HEK293 (cell line): ENCODE results near the gene NAT16.

ENCODE experiments used
- CTCF ChIA-PET: fragments of 350-600 bp; formaldehyde crosslinking; extraction: SDS; loops from one replicate; lab custom pipeline; 2021; ENCODE audit warnings: antibody characterized with exemption; lab: Yijun Ruan, JAX
- POLR2A ChIA-PET: fragments of 300-600 bp; formaldehyde crosslinking; extraction: SDS; loops from one replicate; lab custom pipeline; 2020; ENCODE audit warnings: antibody characterized with exemption, inconsistent platforms; lab: Yijun Ruan, JAX
- H3K27ac ChIP-seq: fragments of 200-500 bp; sonication (Bioruptor generic); 2 replicates; pipeline ENCODE4 v1.5.1; 2014; ENCODE audit warnings: low read depth, low read length, control low read depth, inconsistent platforms; ENCODE audit errors: extremely low read depth
- H3K36me3 ChIP-seq, 2 experiments: fragments of 200-500 bp in 1 of 2; sonication (Bioruptor generic) in 1 of 2; 1 replicate in 1 of 2; 2 replicates in 1 of 2; pipeline ENCODE4 v1.5.1; 2014 to 2017; ENCODE audit warnings: inconsistent platforms in 2 of 2, low read length in 2 of 2; ENCODE audit not compliant: control insufficient read depth in 2 of 2, insufficient read depth in 1 of 2
- H3K4me1 ChIP-seq: fragments of 200-500 bp; sonication (Bioruptor generic); 2 replicates; pipeline ENCODE4 v1.5.1; 2014; ENCODE audit warnings: mild to moderate bottlenecking, low read length, inconsistent platforms; ENCODE audit not compliant: control insufficient read depth, insufficient read depth
- H3K4me3 ChIP-seq: 2 replicates; pipeline ENCODE4 v1.5.1; 2011; ENCODE audit warnings: low read depth, mild to moderate bottlenecking, control low read depth, low read length, moderate library complexity
- H3K9me3 ChIP-seq: fragments of 200-500 bp; sonication (Bioruptor generic); 2 replicates; pipeline ENCODE4 v1.5.1; 2014; ENCODE audit warnings: low read depth, low read length, inconsistent platforms; ENCODE audit not compliant: control insufficient read depth, insufficient read depth
- MEIS1 ChIP-seq: sonication (generic); formaldehyde crosslinking; IDR thresholded peaks from 2 replicates; pipeline ENCODE4 v1.8.1; 2022; ENCODE audit warnings: missing genetic modification reagents, mild to moderate bottlenecking, borderline replicate concordance
- PRDM1 ChIP-seq: fragments of 450-650 bp; formaldehyde crosslinking; IDR thresholded peaks from 2 replicates; pipeline ENCODE4; 2016; ENCODE audit warnings: missing biosample characterization, missing genetic modification characterization
- SALL2 ChIP-seq: fragments of 450-650 bp; formaldehyde crosslinking; IDR thresholded peaks from 2 replicates; pipeline ENCODE4 v1.5.0; 2017; ENCODE audit warnings: missing biosample characterization, mild to moderate bottlenecking, missing genetic modification characterization, borderline replicate concordance
- SP3 ChIP-seq: fragments of 450-650 bp; formaldehyde crosslinking; IDR thresholded peaks from 2 replicates; pipeline ENCODE4 v1.5.1; 2016; ENCODE audit warnings: missing biosample characterization, missing genetic modification characterization
- ZFHX2 ChIP-seq: fragments of 450-650 bp; formaldehyde crosslinking; conservative IDR thresholded peaks from 2 replicates; pipeline ENCODE4 v1.5.1; 2016; ENCODE audit warnings: missing biosample characterization, missing genetic modification characterization
- ZIC2 ChIP-seq: fragments of 450-650 bp; formaldehyde crosslinking; IDR thresholded peaks from 2 replicates; pipeline ENCODE4 v1.5.1; 2016; ENCODE audit warnings: missing biosample characterization, missing genetic modification characterization
- ZNF10 ChIP-seq: fragments of 450-650 bp; formaldehyde crosslinking; IDR thresholded peaks from 2 replicates; pipeline ENCODE4 v1.5.1; 2017; ENCODE audit warnings: missing biosample characterization, missing genetic modification characterization
- ZNF138 ChIP-seq: fragments of 450-650 bp; formaldehyde crosslinking; IDR thresholded peaks from 2 replicates; pipeline ENCODE4 v1.5.1; 2016; ENCODE audit warnings: missing biosample characterization, missing genetic modification characterization, borderline replicate concordance
- ZNF223 ChIP-seq: fragments of 450-650 bp; formaldehyde crosslinking; IDR thresholded peaks from 2 replicates; pipeline ENCODE4 v1.5.1; 2016; ENCODE audit warnings: missing biosample characterization, missing genetic modification characterization
- ZNF248 ChIP-seq: fragments of 450-650 bp; formaldehyde crosslinking; IDR thresholded peaks from 2 replicates; pipeline ENCODE4 v1.5.1; 2017; ENCODE audit warnings: missing biosample characterization, missing genetic modification characterization
- ZNF311 ChIP-seq: fragments of 450-650 bp; formaldehyde crosslinking; IDR thresholded peaks from 2 replicates; pipeline ENCODE4 v1.5.1; 2017; ENCODE audit warnings: missing biosample characterization, missing genetic modification characterization, borderline replicate concordance
- ZNF350 ChIP-seq: fragments of 450-650 bp; formaldehyde crosslinking; IDR thresholded peaks from 2 replicates; pipeline ENCODE4 v1.5.0; 2017; ENCODE audit warnings: missing biosample characterization, mild to moderate bottlenecking, missing genetic modification characterization
- ZNF48 ChIP-seq: fragments of 450-650 bp; formaldehyde crosslinking; IDR thresholded peaks from 2 replicates; pipeline ENCODE4 v1.5.1; 2016; ENCODE audit warnings: missing biosample characterization, missing genetic modification characterization
- ZNF529 ChIP-seq: fragments of 450-650 bp; formaldehyde crosslinking; IDR thresholded peaks from 2 replicates; pipeline ENCODE4 v1.5.1; 2017; ENCODE audit warnings: missing genetic modification characterization, missing biosample characterization; ENCODE audit not compliant: insufficient replicate concordance
- ZNF544 ChIP-seq: fragments of 450-650 bp; formaldehyde crosslinking; IDR thresholded peaks from 2 replicates; pipeline ENCODE4 v1.5.0; 2017; ENCODE audit warnings: missing biosample characterization, missing genetic modification characterization
- ZNF623 ChIP-seq: fragments of 450-650 bp; formaldehyde crosslinking; IDR thresholded peaks from 2 replicates; pipeline ENCODE4 v1.5.1; 2016; ENCODE audit warnings: missing biosample characterization, missing genetic modification characterization
- ZNF664 ChIP-seq: fragments of 450-650 bp; formaldehyde crosslinking; IDR thresholded peaks from 2 replicates; pipeline ENCODE4 v1.5.1; 2016; ENCODE audit warnings: missing biosample characterization, missing genetic modification characterization
- ZNF837 ChIP-seq: fragments of 450-650 bp; formaldehyde crosslinking; IDR thresholded peaks from 2 replicates; pipeline ENCODE4 v1.5.1; 2016; ENCODE audit warnings: missing biosample characterization, missing genetic modification characterization
- ZSCAN23 ChIP-seq: fragments of 450-650 bp; formaldehyde crosslinking; IDR thresholded peaks from 2 replicates; pipeline ENCODE4 v1.5.1; 2016; ENCODE audit warnings: missing biosample characterization, missing genetic modification characterization
- TF ChIP-seq, protein P1 (sequence below): fragments of 450-650 bp; formaldehyde crosslinking; IDR thresholded peaks from 2 replicates; pipeline ENCODE4 v1.5.1; 2017; ENCODE audit warnings: missing biosample characterization, mild to moderate bottlenecking, missing genetic modification characterization, moderate library complexity
- TF ChIP-seq, protein P2 (sequence below): fragments of 450-650 bp; formaldehyde crosslinking; IDR thresholded peaks from 2 replicates; pipeline ENCODE4 v1.5.1; 2017; ENCODE audit warnings: missing biosample characterization, missing genetic modification characterization
- TF ChIP-seq, protein P3 (sequence below): fragments of 450-650 bp; formaldehyde crosslinking; IDR thresholded peaks from 2 replicates; pipeline ENCODE4 v1.5.1; 2016; ENCODE audit warnings: missing biosample characterization, missing genetic modification characterization

NAT16 gene

DNA sequence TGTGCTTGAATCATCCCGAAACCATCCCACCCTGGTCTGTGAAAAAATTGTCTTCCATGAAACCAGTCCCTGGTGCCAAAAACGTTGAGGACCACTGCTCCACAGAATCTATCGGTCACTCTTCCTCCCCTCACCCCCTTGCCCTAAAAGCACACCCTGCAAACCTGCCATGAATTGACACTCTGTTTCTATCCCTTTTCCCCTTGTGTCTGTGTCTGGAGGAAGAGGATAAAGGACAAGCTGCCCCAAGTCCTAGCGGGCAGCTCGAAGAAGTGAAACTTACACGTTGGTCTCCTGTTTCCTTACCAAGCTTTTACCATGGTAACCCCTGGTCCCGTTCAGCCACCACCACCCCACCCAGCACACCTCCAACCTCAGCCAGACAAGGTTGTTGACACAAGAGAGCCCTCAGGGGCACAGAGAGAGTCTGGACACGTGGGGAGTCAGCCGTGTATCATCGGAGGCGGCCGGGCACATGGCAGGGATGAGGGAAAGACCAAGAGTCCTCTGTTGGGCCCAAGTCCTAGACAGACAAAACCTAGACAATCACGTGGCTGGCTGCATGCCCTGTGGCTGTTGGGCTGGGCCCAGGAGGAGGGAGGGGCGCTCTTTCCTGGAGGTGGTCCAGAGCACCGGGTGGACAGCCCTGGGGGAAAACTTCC, 54.0 kb downstream of the NAT16 start:
- Histone ChIP-seq H3K27ac (no peak overlapping the region), H3K4me3 (no peak overlapping the region), H3K36me3 (no peaks in the 10 kb centered on the region), H3K4me1 (no peaks in the 10 kb centered on the region; the same call in 1 of the 2 replicates), H3K9me3 (no peaks in the 10 kb centered on the region)
- ChIA-PET POLR2A (interaction anchor here (0.6 to 1.6 kb wide), 7 partner anchors 10 to 250 kb away, joined by 3 to 4 read pairs (median 3); partner anchors contain the start of gene VGF), CTCF (interaction anchor here (0.6 to 6.7 kb wide), 7 partner anchors 11 to 860 kb away, joined by 3 to 37 read pairs (median 3); partner anchors contain the start of gene TRIM56)
- no peak for TF ChIP-seq ZSCAN23
- TF ChIP-seq, protein P1, sequence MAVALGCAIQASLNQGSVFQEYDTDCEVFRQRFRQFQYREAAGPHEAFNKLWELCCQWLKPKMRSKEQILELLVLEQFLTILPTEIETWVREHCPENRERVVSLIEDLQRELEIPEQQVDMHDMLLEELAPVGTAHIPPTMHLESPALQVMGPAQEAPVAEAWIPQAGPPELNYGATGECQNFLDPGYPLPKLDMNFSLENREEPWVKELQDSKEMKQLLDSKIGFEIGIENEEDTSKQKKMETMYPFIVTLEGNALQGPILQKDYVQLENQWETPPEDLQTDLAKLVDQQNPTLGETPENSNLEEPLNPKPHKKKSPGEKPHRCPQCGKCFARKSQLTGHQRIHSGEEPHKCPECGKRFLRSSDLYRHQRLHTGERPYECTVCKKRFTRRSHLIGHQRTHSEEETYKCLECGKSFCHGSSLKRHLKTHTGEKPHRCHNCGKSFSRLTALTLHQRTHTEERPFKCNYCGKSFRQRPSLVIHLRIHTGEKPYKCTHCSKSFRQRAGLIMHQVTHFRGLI (tag by site-specific recombination) = peak; percentile 71; the same call in 1 of the 2 replicates
- TF ChIP-seq, protein P2, sequence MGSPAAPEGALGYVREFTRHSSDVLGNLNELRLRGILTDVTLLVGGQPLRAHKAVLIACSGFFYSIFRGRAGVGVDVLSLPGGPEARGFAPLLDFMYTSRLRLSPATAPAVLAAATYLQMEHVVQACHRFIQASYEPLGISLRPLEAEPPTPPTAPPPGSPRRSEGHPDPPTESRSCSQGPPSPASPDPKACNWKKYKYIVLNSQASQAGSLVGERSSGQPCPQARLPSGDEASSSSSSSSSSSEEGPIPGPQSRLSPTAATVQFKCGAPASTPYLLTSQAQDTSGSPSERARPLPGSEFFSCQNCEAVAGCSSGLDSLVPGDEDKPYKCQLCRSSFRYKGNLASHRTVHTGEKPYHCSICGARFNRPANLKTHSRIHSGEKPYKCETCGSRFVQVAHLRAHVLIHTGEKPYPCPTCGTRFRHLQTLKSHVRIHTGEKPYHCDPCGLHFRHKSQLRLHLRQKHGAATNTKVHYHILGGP (tag by site-specific recombination) = 0 out of 2 replicates have a peak, but pooled peaks have one; percentile 18

DNA sequence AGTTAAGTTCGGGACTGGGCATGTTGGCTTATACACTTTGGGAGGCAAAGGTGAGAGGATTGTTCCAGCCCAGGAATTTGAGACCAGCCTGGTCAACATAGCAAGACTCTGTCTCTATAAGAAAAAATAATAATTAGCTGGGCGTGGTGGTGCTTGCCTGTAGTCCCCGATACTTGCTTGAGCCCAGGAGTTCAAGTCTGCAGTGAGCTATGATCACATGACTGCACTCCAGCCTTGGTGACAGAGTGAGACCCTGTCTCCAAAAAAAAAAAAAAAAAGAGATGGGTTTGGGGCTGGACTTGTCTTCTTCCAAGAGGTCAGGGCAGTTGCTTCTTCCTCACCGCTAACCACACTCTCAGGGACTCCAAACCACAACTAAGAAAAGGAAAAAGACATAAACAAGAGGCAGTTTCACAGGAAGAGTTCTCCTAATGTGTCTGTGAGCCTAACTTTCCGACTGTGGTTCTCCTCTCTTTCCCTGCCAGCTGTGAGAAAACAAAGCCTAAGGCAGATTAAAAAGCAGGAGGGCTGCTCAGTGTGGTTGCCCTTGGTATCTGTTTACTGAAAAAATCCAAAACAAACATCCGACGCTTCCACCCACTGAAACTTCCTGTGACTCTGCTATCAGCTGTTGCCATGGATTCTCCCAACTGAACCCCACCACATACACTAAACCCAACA, 55.6 kb downstream of the NAT16 start:
- no peak overlapping the region for H3K4me3 ChIP-seq
- TF ChIP-seq SALL2 (tag by site-specific recombination) (no peak), ZNF248 (tag by site-specific recombination) (no peak), ZNF48 (no peak), ZNF311 (tag by site-specific recombination) (no peak), ZNF664 (tag by site-specific recombination) (no peak), ZNF529 (tag by site-specific recombination) (no peak), ZNF10 (tag by site-specific recombination) (no peak), ZNF544 (tag by site-specific recombination) (no peak), PRDM1 (tag by site-specific recombination) (0 out of 2 replicates have a peak, but pooled peaks have one; percentile 36), MEIS1 (CRISPR knock-in tag) (no peak), ZNF837 (tag by site-specific recombination) (no peak), ZNF223 (tag by site-specific recombination) (no peak), ZNF623 (tag by site-specific recombination) (no peak), ZFHX2 (peak; percentile 29; the same call in 1 of the 2 replicates), ZNF350 (no peak), SP3 (tag by site-specific recombination) (no peak), ZIC2 (tag by site-specific recombination) (peak; percentile 33; the same call in 1 of the 2 replicates), ZNF138 (tag by site-specific recombination) (no peak)
- TF ChIP-seq, protein P3, sequence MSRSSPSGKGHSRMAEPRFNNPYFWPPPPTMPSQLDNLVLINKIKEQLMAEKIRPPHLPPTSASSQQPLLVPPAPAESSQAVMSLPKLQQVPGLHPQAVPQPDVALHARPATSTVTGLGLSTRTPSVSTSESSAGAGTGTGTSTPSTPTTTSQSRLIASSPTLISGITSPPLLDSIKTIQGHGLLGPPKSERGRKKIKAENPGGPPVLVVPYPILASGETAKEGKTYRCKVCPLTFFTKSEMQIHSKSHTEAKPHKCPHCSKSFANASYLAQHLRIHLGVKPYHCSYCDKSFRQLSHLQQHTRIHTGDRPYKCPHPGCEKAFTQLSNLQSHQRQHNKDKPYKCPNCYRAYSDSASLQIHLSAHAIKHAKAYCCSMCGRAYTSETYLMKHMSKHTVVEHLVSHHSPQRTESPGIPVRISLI (tag by site-specific recombination) = no peak
- ChIA-PET CTCF (interaction anchor here (0.6 to 6.7 kb wide), 6 partner anchors 13 to 230 kb away, joined by 4 to 37 read pairs (median 5); no protein-coding TSS in a partner anchor), POLR2A (interaction anchor here (0.7 kb wide), 1 partner anchor 690 kb away, joined by 11 read pairs; no protein-coding TSS in a partner anchor)
- H3K36me3 ChIP-seq = no peaks in the 10 kb centered on the region
- H3K27ac ChIP-seq = no peak overlapping the region
- no peaks in the 10 kb centered on the region; the same call in 1 of the 2 replicates for H3K4me1 ChIP-seq
- H3K9me3 ChIP-seq = no peaks in the 10 kb centered on the region
